ENCODE results near the gene ITGA6.

The ITGA6 gene

DNA sequence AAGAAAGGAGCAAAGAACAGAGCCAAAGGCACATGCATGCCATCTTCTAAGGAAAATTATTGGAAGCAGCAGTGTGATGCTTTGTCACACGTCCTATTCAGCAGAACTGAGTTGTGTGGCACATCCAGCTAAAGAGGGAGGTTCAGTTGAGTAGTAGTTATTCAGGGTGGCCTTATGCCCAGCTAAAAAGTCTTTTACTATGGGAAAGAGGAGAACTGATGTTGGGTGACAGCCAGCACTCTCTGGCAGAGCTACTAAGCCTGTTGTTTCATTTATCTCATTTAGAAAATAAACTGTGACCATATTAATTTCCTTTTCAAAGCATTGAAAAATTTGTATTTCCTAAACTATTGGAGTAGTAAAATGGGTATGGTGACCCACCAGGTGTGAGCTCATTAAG is 18.5 kb downstream of the ITGA6 start:
- no peak for DNase-seq

DNA sequence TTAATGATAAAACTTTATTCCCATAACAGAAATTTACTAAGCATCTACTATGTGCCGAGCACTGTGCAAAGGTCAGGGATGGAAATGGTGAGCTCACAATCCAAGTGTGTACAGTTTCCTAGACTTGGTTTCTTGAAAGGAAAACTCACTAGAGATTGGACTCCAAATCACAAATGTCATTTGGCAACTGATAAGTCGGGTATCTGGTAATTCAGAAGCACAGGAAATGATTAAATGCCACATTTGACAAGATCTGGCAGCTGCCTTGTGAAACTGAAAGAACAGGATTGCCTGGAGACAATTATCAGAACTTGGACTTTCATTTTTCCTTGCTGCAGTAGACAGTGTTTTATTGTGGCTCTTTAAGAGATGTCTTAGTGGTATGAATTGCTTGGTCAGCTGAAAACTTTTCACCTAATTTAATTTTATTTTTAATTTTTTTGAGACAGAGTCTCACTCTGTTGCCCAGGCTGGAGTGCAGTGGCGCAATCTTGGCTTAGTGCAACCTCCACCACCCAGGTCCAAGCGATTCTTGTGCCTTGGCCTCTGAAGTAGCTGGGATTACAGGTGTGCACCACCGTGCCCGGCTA is 19.2 kb downstream of the ITGA6 start:
- no peak for DNase-seq

DNA sequence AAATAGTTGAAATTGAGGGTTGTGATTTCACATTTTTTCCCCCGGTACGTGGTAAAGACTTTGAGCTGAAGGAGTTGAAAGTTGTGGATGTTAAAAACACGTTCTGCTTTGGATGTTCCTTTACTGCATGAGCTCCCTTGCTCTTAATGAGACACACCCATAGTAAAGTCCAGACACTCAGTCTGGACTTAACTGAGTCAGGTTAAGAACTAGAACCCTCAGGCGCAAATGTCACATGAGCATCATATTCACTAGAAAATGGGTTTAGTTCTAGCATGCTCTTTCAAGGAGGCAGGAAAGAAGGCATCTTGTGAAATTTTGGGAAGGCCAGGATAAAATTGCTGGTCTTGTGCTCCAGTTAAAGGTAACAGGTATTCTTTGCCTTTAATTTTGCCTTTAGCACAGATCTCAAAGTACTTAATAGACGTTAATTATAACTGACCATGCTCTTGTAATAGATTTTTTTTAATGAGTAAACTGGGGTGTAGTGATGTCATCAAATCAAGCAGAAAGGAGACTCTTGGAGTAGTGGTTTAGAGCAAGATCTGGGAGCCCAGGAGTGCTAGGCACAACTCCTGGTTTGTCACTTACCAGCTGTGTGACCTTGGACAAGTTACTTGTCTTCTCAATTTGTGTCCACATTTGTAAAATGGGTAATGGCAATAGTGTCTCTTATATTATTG is 20.6 kb downstream of the ITGA6 start:
- DNase-seq = no peak

DNA sequence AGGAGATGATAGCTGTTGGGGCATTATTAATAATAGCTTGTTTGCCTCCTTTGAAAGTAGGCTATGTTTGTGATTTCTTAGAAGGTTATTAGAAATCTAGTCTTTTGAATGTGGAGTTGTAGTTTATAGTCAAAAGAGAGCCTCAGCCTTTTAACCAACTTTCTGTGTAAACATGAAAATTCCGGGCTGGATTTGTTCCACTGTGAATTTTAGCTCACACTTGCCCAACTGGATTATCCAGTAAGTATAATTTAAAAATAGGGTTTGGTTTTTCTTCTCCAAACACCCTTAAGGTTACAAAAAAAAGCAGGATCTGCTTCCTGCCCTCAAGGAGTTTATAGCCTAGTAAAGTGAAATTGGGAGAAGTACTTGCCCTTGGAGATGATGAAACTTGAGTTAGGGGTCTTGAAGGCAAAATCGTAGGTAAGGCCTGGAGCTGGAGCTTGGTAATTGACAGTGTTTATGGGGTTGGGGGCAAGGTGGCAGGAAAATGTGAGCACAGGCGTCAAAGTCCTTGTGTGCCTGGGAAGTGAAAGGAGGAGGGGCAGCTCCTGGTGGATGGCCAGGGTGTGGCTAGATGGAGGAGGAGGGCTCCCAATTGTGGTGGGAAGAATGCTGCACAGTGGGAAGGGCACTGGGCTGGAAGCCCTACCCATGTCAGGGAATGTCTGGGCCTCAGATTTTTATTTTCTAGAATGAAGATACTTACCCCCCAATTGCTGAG is 21.3 kb downstream of the ITGA6 start:
- DNase-seq = no peak

DNA sequence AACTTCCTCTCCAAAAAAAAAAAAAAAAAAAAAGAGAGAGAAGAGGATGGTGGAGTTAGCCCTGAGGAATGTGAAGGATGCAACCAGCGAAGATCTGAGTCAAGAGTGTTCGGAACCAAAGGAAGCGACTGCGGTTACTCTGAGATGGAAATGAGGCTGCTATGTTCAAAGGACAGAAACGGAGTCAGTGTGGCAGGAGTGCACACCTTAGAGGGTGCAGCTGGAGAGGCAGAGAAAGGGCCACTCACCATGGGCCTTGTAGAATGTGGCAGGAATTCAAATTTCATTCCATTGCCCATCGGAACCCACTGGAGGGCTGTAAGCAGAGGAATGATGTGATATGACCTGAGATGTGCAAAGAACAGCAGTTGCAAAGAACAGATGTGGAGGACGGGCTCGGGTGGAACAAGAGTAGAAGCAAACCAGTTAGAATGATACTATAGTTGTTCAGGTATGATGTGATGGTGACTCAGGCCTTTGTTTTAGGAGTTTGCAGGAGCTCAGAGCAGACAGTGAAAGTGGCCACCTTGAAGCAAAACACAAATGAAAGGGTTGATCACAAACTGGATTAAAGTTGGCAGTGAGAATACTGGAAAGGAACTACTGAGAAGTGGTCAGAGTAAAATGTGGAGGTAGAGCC is 22.6 kb downstream of the ITGA6 start:
- no peak for DNase-seq

DNA sequence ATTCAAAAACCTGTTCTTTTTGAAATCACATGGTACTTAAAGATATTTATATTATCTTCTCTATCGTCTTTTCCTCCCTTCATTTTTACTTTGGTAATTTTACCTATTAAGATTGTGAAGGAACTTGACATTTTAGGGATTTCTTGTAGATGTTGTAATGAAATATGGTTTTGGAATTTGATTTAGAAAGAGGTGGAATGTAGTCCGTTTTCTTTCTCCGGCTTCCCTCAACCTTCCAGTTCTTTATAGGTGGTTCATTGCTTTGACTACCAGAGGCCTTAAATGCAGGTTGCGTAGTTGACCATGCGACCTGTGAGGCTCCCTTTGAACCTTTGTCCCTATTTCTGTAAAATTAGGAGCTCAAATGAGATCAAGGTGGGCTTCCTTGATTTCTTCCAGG is 24.5 kb downstream of the ITGA6 start:
- DNase-seq = no peak

DNA sequence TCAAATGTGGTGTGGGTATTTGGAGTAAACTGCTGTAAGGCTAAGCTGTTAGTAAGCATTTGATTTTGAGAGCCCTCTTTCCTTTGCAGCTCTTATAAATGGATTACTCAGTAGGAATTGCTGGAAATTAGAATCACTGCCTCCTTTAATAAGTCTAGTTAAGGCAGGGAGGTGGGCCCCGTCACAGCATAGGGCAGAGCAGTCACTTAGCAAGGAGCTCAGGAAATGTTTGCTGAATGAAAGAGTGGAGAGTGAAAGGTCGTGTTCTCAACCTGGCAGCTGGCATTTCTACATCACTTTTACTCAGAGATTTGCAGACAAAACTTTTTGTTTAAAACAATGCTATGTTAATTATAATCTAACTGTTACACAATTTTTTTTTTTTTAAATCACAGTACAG is 25.5 kb downstream of the ITGA6 start:
- no peak for DNase-seq

DNA sequence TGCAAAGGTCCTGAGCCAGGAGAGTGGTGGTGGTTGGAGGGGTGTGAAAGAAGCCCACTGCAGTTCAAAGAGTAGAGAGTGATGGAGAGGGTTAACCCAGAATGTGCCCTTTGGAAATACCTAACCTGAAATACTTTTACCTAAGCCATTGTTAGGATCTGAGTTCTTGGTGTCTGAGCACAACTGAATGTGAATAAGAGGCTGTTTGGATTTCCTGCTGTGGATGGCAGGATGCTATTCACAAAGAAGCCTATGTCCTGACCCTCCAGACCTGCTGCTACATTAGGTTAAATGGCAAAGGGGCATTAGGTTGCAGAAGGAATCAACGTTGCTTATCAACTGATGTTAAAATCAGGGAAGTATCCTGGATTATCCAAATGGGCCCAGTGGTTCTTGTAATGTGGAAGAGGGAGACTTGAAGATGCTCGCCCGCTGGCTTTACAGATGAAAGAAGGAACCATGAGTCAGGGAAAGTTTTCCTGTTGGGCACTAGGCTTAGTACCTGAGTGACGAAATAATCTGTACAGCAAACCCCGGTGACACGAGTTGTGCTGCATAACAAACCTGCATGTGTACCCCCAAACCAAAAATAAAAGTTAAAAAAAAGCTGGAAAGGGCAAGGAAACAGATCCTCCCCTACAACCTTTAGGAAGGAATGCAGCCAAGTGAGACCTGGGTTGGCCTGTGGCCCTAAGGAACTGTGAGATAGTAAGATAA is 27.2 kb downstream of the ITGA6 start:
- no peak for DNase-seq

DNA sequence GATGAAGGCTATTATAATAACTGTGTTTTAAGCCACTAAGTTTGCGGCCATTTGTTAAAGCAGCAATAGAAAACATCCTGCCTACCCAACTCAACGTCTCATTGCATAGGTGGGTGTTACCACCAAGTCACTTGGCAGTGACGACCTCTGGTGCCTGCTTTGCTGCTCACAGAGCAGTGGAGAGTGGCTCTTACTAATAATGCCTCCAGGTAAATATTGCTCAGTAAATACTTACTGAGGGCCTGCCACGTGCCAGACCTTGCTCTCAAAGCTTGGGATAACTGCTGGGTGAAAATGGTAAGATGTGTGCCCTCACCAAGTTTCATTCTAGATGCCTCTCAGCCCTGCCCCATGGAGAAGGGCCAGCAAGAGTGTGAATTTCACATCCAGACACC is 27.7 kb downstream of the ITGA6 start:
- DNase-seq = no peak

DNA sequence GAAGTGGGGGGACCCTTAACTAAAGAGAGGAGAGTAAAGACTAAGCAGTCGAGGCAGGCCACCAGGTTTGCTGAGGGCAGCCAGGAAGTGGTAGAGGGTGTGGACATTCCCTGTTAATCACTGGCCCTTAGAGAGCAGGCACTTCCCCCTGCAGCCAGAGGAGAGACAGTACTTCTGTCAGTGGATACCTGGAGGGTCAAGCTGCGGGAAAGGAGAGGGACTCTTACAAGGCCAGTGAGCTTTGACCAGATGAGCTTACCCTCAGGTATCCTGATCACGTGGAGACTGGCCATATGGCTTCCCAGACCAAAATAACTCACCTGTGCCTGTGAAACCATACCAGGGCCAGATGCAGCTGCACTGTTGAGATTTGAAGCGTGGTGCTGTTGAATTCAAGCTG is 28.6 kb downstream of the ITGA6 start:
- DNase-seq = no peak

DNA sequence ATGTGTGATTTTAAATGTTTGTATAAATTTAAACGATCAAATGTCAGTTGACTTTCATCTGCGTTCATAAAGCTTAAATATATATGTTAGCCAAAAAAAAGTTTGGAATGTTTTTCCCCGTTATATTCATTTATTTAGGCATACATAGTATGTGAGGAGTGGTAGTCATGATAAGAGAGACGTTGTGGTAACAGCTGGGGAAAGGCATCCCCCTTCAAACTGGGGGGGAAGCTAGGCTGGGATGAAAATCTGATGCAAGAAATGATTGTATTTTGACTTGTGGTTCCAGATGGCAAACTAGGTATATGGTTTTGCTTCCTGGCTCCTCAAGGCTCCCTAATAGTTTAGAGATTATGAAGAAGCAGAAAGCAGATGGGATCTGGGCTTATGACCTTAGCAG is 30.1 kb downstream of the ITGA6 start:
- no peak for DNase-seq

DNA sequence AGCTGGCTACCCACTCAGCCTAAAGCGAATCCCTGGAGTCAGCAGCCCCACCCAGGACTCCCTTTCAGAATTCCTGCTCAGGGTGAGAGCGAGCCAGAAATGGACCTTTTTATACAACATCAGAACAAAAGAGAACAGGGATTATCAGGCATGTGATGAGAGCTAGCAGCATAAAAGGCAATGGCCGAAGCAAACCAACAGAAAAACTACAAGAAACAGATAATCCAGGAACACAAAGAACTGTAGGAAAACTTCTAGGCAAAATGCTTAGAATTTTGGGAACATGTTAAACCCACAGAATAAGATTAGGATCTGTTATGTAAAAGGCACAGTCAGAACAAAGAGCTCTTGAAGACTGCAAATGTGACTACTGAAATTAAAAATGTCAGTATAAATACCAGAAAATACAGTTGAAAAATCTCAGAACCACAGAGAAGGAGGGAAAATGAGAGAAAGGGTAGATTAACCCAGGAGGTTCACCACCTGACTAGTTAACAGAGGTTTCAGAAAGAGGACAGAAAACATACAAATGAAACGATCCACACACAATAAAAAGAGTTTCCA is 31.3 kb downstream of the ITGA6 start:
- DNase-seq = no peak

DNA sequence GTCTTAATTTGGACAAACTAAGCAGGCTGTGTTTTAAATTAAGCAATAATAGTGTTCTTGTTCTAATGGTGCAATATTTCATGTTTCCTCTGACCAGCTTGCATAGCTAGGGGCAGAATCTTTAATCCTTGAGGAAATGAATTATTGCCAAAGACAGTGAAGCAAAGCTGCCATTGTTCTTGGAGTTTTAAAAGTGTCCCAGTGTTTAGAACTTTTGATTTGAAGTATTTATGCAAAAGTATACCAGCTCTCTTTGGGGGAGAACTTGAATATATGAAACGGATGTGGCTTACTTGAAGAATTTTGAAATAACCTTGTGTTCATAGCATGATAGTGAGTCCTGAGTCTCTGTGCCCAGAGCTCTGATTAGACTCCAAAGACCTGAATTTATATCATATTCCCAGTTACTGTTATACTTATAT is 33.4 kb downstream of the ITGA6 start:
- DNase-seq = no peak

DNA sequence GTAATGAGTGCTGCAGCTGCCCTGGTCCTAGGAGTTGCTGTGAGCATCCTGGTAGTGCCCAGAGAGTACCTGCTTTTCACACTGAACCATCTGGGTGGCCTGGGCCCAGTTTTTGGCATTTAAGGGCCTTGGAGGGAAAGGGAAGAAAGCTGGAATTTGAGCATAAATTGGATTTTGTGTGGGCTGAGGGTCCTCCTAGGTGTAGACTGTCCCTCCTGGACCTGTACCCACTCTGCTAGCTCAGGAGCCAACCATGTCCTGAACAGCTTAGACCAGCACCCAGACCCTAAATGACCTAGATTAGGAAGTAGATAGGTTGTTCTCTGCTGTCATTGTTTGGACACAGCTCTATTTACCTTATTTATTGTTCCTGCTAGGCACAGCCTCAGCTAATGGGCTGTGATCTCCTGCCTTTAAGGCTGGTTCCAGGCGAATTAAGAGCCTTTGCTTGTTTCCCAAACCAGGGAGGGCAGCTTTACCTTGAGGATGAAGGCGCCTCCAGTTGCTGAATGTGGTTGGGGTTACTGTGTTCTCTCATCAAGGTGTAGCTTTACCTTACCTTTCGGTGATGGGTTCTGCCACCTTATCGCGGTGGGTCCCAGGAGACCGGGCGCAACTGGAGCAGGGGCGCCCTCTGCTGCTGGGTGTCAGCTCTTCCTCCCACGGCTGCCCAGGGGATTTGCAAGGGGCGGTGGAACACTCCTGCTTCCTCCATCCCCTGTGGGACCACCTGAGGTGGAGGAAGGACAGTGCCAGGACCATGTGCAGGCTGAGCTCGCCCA is 34.4 kb downstream of the ITGA6 start:
- DNase-seq = peak; percentile 92

DNA sequence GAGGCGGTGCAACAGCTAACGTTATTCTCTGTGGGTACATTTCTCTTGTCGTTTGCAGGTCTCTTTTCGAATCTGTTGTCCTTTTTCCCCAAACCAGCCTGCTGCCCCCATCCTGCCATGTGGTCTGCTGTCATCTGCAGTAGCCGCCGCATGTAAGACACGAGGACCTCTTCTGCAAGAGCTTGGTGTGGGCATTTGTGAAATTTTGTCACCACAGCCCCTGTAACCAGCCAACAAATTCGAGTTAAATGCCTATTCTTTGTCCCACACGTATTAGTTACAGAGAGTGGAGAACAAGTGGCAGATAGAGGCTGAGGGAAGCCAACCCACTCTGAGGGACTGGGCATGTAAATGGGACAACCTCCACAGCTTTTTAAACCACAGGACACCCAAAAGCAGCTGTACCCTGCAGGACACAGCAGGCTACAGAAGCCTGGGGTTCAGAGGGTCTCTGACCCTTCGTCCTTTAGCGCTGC is 35.0 kb downstream of the ITGA6 start:
- peak; percentile 65 for DNase-seq

DNA sequence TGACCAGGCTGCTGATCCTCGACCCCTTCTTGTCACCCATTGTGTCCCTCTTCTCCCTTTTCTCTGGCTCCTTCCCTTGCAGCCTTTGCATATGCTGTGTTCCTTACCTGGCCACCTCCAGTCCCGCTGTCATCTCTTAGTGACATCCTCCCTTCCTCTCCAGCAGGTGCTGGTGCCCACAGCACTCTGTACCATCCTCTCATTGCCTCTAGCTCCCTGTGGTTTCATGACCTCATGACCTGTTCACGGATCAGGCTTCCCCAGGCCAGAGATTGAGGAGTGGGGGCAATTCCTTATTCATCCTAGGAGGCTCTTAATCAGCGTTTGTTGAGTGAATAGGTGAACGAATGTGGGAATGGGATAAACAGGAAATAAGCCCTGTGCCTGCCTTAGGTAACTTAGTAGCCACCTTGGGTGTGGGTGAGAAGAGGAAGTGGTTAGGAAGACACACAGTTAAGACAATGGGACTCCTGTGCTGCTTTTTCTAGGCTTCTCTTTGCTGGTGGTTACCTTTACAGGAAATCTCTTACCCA is 35.5 kb downstream of the ITGA6 start:
- DNase-seq = peak; percentile 68

DNA sequence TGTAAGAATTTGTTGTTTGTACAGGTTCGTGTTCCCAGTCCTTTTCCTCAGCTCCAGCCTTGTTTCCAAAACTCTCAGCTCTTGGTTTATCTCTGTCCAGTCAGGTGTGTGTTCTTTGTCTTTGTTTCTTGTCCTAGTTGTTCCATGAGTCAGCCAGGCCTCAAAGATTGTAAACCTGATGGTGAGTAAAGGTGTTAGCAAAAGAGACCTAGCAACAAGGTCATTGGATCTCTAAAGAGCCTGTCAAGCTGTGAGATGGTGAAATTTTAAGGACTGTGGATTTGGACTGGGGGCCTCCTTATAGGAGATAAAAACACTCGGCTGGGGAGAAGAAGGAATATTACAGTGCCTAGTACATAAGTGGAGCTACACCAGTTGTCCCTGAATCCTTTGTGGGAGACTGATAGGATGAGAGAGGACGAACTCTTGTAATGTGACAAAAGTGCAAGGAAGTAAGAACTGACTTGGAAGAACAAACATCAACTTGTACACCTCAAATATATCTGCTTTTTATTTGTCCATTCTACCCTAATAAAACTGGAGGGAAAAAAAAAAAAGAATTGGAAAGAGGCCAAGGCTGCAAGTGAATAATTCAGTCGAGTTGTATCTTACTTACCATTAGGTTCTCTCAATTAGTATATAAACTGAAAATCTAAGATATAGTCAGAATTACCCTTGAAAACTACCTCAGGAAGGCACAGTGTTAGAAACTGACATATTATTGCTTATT is 37.2 kb downstream of the ITGA6 start:
- no peak for DNase-seq

DNA sequence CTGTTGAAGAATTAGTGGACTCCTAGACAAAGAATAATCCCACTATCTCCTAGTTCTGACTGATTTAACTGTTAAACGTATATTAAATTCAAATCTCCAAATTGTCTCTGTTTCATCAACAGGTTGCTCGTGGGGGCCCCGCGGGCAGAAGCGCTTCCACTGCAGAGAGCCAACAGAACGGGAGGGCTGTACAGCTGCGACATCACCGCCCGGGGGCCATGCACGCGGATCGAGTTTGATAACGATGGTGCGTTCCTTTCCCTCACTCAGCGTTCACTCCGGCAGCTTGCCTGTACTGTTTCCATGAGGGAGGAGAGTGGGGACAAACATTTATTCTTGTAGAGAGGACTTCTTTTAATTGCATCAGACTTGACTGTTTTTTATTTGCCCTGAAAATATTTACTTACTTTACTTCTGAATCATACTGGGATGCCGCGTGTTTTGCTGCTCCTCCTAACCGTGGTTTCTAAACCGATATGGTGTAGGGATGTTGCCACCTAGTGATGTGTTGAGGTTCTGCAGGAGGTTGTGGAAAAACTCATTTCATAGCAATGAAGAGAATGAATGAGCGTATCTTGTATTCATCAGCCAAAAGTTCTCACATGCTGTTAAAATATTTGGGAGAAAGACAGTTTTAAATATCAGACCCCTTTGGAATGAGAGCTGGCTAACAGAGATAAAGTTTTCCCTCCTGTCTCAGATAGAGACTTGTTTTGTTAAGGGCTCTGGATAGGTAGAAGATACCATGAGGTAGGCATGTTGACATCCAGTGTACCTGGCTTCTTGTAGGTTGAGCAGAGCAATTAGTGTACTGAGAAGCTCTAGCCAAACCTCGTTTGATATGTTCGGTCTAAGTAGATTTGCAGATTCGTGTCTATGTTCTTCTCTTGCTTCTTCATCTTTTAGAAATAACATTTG is 38.3 kb downstream of the ITGA6 start:
- peak; percentile 84 for DNase-seq

DNA sequence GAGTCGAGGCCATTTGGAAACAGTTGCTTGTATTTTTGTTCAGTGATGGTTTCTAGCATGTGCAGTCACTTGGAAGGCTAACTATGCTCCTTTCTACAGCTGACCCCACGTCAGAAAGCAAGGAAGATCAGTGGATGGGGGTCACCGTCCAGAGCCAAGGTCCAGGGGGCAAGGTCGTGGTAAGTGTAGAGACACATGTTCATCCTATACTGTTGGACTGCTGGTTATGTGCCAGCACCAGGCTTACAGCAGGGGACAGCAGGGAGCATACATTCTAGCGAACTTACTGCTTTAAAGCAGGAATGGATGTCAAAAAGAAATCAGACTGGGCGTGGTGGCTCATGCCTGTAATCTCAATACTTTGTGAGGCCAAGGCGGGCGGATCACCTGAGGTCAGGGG is 40.0 kb downstream of the ITGA6 start:
- DNase-seq = no peak
